Measurements from ENCODE around the gene AP3D1.

- TF ChIP-seq MAX (IDR thresholded peaks at IDR 0.05) (no peak), ATF3 (IDR thresholded peaks at IDR 0.05) (no peak), REST (IDR thresholded peaks at IDR 0.05) (no peak), SP1 (IDR thresholded peaks at IDR 0.05) (no peak), GABPA (IDR thresholded peaks at IDR 0.05 in 1 of 2, conservative IDR thresholded peaks at IDR 0.05 in 1 of 2) (no peak), TAF1 (conservative IDR thresholded peaks at IDR 0.05) (no peak), CTCF (IDR thresholded peaks at IDR 0.05; ENCODE audit: low read depth, low read length, missing input control) (no peak), RAD21 (IDR thresholded peaks at IDR 0.05) (no peak)
These were observed 19.2 kb downstream of the AP3D1 start for GRCh38 chr19:2132191-2132590.
